Activated CD4-positive, alpha-beta T cell treated with anti-CD3 and anti-CD28 coated beads, Interleukin-2, amount 50 U/mL, for 4 hours (primary cell): ENCODE results near the gene RASSF4.

ENCODE experiments used
- DNase-seq, 2 experiments: peaks; one replicate each; pipeline ENCODE4 v3.0.0-alpha.2; 2020

Gene RASSF4

DNA sequence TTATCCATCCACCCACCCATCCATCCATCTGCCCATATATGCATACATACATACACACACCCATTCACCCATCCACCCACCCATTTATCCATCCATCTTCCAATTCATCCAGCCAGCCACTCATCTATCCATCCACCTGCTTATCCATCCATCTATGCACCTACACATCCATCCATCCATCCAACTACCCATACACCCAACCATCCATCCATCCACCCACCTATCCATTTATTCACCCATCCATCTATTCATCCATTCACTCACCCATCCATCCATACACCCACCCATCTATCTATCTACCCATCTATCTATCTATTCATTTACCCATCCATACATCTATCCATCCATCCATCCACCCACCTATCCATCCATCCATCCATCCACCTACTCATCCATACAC is 31.1 kb upstream of the RASSF4 start:
- no peak for DNase-seq

- no peak for DNase-seq
These were observed 30.0 kb upstream of the RASSF4 start for GRCh38 chr10:44929356-44930255.

GRCh38 chr10:44930904-44931620 is 28.5 kb upstream of the RASSF4 start:
- no peak for DNase-seq

GRCh38 chr10:44931621-44932516 is 27.7 kb upstream of the RASSF4 start:
- no peak for DNase-seq

GRCh38 chr10:44932517-44933450 is 26.8 kb upstream of the RASSF4 start:
- DNase-seq, result peak; percentile 73 to 78

GRCh38 chr10:44933451-44934321 is 25.9 kb upstream of the RASSF4 start:
- no peak for DNase-seq

- no peak for DNase-seq
These were observed 25.0 kb upstream of the RASSF4 start for GRCh38 chr10:44934416-44935200.

DNA sequence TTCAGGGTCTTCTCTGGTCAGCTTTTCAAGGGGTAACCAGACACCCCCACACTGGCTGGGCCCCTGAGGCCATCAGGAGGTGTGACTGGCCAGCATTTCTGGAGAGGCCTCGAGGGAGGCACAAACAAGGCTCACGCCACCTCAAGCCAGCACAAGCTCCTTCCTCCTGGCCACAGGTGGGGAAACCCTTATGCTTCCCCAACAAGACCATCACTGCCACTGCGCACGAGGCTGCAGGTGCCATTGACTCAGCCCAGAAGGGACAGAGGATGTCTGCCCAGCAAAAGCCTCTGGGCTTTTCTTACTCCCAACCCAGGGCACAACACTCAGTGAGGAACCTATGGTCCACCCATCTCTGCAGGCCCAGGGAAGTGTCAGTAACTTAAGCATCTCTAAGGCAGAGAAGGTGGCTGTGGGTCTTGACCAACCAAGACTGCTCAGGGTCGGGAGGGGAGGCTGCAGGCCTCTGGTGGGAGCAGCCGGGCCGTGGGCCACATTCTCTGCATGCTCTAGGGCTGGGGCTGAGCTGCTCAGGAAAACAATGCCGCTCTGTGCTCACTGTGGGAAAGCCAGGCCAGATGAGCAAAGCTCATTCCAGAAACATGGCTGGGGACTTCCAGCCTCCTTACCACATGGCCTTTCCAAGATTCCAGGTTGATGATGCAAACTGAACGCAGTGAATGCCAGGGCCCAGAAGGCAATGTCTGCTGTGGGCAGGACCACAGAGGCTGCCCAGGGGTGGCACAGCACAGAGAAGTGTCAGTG is 24.2 kb upstream of the RASSF4 start:
- no peak for DNase-seq

DNA sequence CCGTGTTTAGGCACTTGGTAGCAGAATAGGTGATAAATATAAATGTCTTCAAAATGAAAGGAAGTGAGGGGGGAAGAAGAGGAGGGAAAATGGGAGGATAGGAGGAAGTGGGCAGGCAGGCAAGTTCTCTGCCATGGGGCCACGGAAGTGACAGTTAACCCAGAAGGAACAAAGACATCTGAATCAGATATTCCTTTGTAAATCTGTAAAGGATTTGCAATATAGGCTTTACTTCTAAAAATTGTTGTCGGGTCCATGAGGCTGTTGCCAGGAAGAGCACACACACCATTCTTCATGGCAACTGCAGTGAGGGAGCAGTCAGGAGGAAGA is 23.7 kb upstream of the RASSF4 start:
- no peak for DNase-seq

DNA sequence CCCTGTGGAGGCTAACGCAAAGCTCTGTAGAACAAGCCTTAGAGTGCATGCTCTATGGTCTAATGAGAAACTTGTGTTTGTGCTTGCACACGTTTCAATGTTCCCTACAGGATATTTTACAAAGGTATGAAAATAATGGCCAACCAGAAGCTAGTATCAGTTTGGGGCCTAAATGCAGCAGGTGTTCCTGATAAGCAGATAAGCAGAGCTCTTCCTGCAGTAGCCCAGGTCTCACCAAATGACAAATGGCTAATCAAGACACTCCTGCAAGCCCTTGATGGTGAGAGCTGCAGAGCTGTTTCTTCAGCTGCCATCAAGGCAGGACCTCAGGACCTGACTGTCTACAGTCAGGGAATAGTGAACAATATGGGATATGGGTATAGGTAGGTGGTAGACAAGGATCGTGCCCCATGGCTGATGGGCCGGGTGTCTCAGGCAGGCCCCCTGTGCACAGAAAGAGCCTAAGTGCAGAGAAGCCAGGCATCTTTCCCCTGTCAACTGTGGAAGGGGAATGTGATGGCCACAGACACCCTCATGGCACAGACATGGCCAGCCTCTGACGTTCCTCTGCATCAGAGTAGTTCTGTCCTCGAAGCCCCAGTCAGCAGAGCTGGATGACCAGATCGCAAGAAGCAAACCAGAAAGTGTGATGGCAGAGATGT is 23.2 kb upstream of the RASSF4 start:
- DNase-seq, result no peak

DNA sequence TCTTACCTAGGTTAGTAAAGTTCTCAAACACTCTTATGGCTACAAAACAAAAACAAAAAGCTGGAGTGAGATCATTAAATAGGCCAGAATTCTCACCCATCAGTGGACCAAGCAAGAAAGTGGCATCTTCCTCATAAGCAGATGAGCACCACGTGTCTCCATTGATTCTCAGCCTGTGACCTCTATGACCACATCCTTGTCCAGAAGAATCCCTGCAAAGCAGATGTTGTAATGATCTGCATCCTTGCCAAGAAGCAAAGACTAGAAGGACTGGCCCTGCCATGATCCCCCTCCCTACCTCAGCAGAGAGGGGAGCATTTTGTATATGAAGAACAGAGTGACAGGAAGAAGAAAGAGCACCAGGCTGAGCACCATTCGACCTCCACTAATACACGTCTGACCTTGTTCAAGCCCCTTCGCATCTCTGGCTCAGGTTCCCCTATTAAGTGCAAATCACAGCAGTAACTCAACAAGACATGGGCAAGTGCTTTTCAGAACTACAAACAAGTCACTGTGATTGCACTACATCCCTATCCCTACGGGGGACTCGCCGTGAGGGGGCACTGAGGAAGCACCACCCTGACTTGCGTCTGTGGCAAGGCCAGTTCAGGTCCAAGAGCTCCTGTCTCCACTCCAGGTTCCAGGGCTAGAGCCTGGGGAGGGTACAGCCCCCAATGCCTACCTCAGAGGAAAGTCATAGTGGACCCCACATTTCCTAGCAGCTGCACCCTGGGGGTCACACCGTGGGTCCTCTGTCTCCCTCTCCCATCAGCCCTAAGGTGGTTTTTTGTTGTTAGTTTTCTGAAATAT is 22.2 kb upstream of the RASSF4 start:
- no peak for DNase-seq

GRCh38 chr10:44938956-44939355 is 20.6 kb upstream of the RASSF4 start:
- DNase-seq, result no peak

GRCh38 chr10:44939691-44940401 is 19.8 kb upstream of the RASSF4 start:
- DNase-seq, result no peak

GRCh38 chr10:44944354-44944753 is 15.2 kb upstream of the RASSF4 start:
- DNase-seq, result no peak

GRCh38 chr10:44946205-44946604 is 13.4 kb upstream of the RASSF4 start:
- no peak for DNase-seq

DNA sequence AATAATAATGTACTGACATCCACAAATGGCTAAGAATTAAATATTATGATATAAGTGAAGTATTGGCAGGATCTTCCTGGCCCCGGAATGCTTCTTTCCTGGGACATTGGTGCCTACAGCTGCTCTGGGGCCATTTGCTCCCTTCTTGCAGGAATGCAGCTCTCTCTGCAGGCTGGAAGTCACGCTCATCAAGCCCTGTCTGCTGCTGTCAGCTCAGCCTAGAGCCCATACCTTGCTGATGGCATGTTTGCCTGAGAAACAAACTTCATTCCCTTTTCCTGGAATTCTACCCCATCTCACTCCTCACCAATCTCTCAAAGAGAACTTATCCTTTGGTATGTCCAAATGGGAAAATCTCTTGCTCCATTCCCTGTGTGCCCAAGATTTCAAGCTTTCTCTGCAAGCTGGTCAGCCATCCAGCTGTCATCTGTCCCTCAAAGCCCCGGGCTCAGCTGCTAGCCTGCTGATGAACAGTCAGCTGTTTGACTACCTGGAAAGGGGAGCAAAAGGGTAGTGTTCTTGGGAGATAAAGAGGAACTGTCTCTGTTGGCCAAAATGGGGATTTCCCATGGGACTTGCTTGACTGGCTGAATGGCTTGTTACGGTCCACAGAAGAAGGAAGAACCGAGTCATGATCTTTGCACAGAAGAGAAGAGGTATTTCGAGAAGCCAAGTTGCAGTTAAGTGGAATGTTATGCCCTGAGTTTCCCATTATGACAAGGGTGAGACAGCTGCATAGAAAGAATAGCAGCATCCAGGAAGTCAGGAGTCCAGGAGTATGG is 12.0 kb upstream of the RASSF4 start:
- no peak for DNase-seq
